Right ventricle myocardium superior (tissue), 1 donor: ENCODE results near the gene SPINT3. TPM values are rescaled to one million over a fixed set of nuclear protein-coding genes. Genes with fewer than 3 reads are reported as not detected.

ENCODE experiments used
- ATAC-seq: fragments of 200-7000 bp; cut with Tn5 transposase; one replicate; pipeline ENCODE4 v1.9.1; 2020; ENCODE audit warnings: mild to moderate bottlenecking; ENCODE audit not compliant: poor library complexity
- DNase-seq: peaks from one replicate; pipeline ENCODE4 v3.0.0-alpha.2; 2020
- intact Hi-C: fragments of 100-400 bp; cut with DNase I; formaldehyde crosslinking; loops from one replicate; pipeline ENCODE4 v1.11.2; 2022
- long read RNA-seq: library from polyadenylated mRNA; unstranded; transcript quantifications from one replicate; pipeline ENCODE4 v2.0.0, GENCODE V29; 2021
- total RNA-seq: library from RNA; stranded (reverse); fragmentation: NEBNext Ultra II Directional; extraction: Animal tissue kit (Norgen Biotek cat#: 25700); gene quantifications from one replicate; pipeline ENCODE4 v1.2.1, GENCODE V29; 2021
- donor health status: DM: no; HTN: yes; CAD: no; lungs with severe emphysema.

Gene SPINT3
- not detected for total RNA-seq
- long read RNA-seq = 0 reads

- DNase-seq (no peak), ATAC-seq (no peak)
- intact Hi-C loops = no loop called here
These were observed at the start of gene SPINT3 for GRCh38 chr20:45515147-45515913. SPINT3 (minus strand) TSS chr20:45515622; CDS start chr20:45515608, 14 bp downstream.

GRCh38 chr20:45564760-45565276 lies 49.4 kb upstream of the SPINT3 start:
- intact Hi-C loops = no loop called here
- DNase-seq = no peak
- ATAC-seq = no peak

GRCh38 chr20:45555198-45555597 lies 39.8 kb upstream of the SPINT3 start:
- intact Hi-C loops = no loop called here
- no peak for ATAC-seq
- no peak for DNase-seq

- intact Hi-C loops = no loop called here
- ATAC-seq (no peak), DNase-seq (no peak)
These were observed 37.0 kb upstream of the SPINT3 start for GRCh38 chr20:45552456-45552855.

GRCh38 chr20:45550765-45551164 lies 35.3 kb upstream of the SPINT3 start:
- intact Hi-C loops = no loop called here
- DNase-seq = no peak
- no peak for ATAC-seq

- DNase-seq (no peak), ATAC-seq (no peak)
- intact Hi-C loops = no loop called here
These were observed 33.0 kb upstream of the SPINT3 start for GRCh38 chr20:45548410-45548809.

- no peak for ATAC-seq
- intact Hi-C loops = no loop called here
These were observed 31.9 kb upstream of the SPINT3 start, which contains the start of gene EPPIN for GRCh38 chr20:45547206-45547770. EPPIN (minus strand) TSS chr20:45547401; CDS start chr20:45547357, 44 bp downstream.

GRCh38 chr20:45545754-45546453 lies 30.5 kb upstream of the SPINT3 start:
- DNase-seq (no peak), ATAC-seq (no peak)
- intact Hi-C loops = no loop called here

More at GRCh38 chr20:45547206-45547770, 31.9 kb upstream of the SPINT3 start, which contains the start of gene EPPIN:
- DNase-seq = no peak

GRCh38 chr20:45545351-45545750 lies 29.9 kb upstream of the SPINT3 start:
- no peak for DNase-seq
- intact Hi-C loops = no loop called here
- no peak for ATAC-seq

GRCh38 chr20:45539382-45539781 lies 24.0 kb upstream of the SPINT3 start, which contains the start of gene WFDC6:
WFDC6 (minus strand) TSS chr20:45539482; CDS start chr20:45539407, 75 bp downstream.
- intact Hi-C loops = no loop called here
- no peak for ATAC-seq

GRCh38 chr20:45538209-45538799 lies 22.9 kb upstream of the SPINT3 start:
- intact Hi-C loops = no loop called here
- ATAC-seq = no peak
- no peak for DNase-seq

More at GRCh38 chr20:45539382-45539781, 24.0 kb upstream of the SPINT3 start, which contains the start of gene WFDC6:
- DNase-seq = no peak

GRCh38 chr20:45527294-45527693 lies 11.9 kb upstream of the SPINT3 start:
- DNase-seq (no peak), ATAC-seq (no peak)
- intact Hi-C loops = no loop called here

GRCh38 chr20:45523821-45524220 lies 8.4 kb upstream of the SPINT3 start:
- ATAC-seq = no peak

GRCh38 chr20:45518282-45518681 lies 2.9 kb upstream of the SPINT3 start:
- DNase-seq = no peak
- ATAC-seq = no peak
- intact Hi-C loops = no loop called here

More at GRCh38 chr20:45523821-45524220, 8.4 kb upstream of the SPINT3 start:
- intact Hi-C loops = no loop called here
- no peak for DNase-seq

- intact Hi-C loops = no loop called here
- ATAC-seq (no peak), DNase-seq (no peak)
These were observed 5.1 kb downstream of the SPINT3 start for GRCh38 chr20:45510242-45510862.

GRCh38 chr20:45509091-45509490 lies 6.3 kb downstream of the SPINT3 start:
- intact Hi-C loops = no loop called here
- no peak for DNase-seq
- no peak for ATAC-seq

- intact Hi-C loops = no loop called here
- ATAC-seq = no peak
- DNase-seq = no peak
These were observed 7.1 kb downstream of the SPINT3 start for GRCh38 chr20:45508068-45508886.
